HUES6 (cell line): Measurements from ENCODE around the gene BANK1.

Experiments
- H3K27ac ChIP-seq: 2 replicates; pipeline ENCODE4 v1.7.0; 2013; ENCODE audit warnings: low read depth, mild to moderate bottlenecking, low read length, inconsistent platforms
- H3K27me3 ChIP-seq: 2 replicates; pipeline ENCODE4 v1.6.1; 2013; ENCODE audit warnings: low read length; ENCODE audit not compliant: control insufficient read depth, insufficient read depth
- H3K36me3 ChIP-seq: 2 replicates; pipeline ENCODE4 v1.6.1; 2013; ENCODE audit warnings: low read length; ENCODE audit not compliant: control insufficient read depth, insufficient read depth
- H3K4me1 ChIP-seq: 2 replicates; pipeline ENCODE4 v1.6.1; 2013; ENCODE audit warnings: low read length; ENCODE audit not compliant: control insufficient read depth, insufficient read depth
- H3K4me3 ChIP-seq: 2 replicates; pipeline ENCODE4 v1.5.1; 2013; ENCODE audit warnings: low read depth, low read length
- H3K9ac ChIP-seq: one replicate; pipeline ENCODE4 v1.6.1; 2013; ENCODE audit warnings: mild to moderate bottlenecking, low read length
- H3K9me3 ChIP-seq: 2 replicates; pipeline ENCODE4 v1.6.1; 2013; ENCODE audit warnings: low read depth, low read length; ENCODE audit not compliant: control insufficient read depth, insufficient read depth

BANK1 gene

GRCh38 chr4:102007959-102008425 lies 217.5 kb downstream of the BANK1 start:
- Histone ChIP-seq H3K27me3 (no peaks in the 10 kb centered on the region), H3K9ac (no peak overlapping the region), H3K36me3 (no peaks in the 10 kb centered on the region), H3K27ac (no peak overlapping the region), H3K9me3 (no peaks in the 10 kb centered on the region), H3K4me1 (no peaks in the 10 kb centered on the region), H3K4me3 (no peak overlapping the region)

GRCh38 chr4:102008711-102009110 lies 218.2 kb downstream of the BANK1 start:
- Histone ChIP-seq H3K4me1 (no peaks in the 10 kb centered on the region), H3K9ac (no peak overlapping the region), H3K36me3 (no peaks in the 10 kb centered on the region), H3K27ac (no peak overlapping the region), H3K27me3 (no peaks in the 10 kb centered on the region), H3K4me3 (no peak overlapping the region), H3K9me3 (no peaks in the 10 kb centered on the region)

- Histone ChIP-seq H3K9me3 (no peaks in the 10 kb centered on the region), H3K27me3 (no peaks in the 10 kb centered on the region), H3K27ac (no peak overlapping the region), H3K36me3 (no peaks in the 10 kb centered on the region), H3K4me1 (no peaks in the 10 kb centered on the region), H3K9ac (no peak overlapping the region), H3K4me3 (no peak overlapping the region)
These were observed 231.8 kb downstream of the BANK1 start for GRCh38 chr4:102022343-102022742.

- no peak overlapping the region for H3K4me3 ChIP-seq
- no peaks in the 10 kb centered on the region for H3K4me1 ChIP-seq
- H3K9ac ChIP-seq = no peak overlapping the region
- H3K36me3 ChIP-seq = no peaks in the 10 kb centered on the region
- H3K27ac ChIP-seq = no peak overlapping the region
- no peaks in the 10 kb centered on the region for H3K27me3 ChIP-seq
- H3K9me3 ChIP-seq = no peaks in the 10 kb centered on the region
These were observed 237.4 kb downstream of the BANK1 start for GRCh38 chr4:102027961-102028360.

GRCh38 chr4:102031406-102031805 lies 240.9 kb downstream of the BANK1 start:
- Histone ChIP-seq H3K4me3 (no peak overlapping the region), H3K27ac (no peak overlapping the region), H3K27me3 (no peaks in the 10 kb centered on the region), H3K4me1 (no peaks in the 10 kb centered on the region), H3K9me3 (no peaks in the 10 kb centered on the region), H3K9ac (no peak overlapping the region), H3K36me3 (no peaks in the 10 kb centered on the region)

- H3K36me3 ChIP-seq = no peaks in the 10 kb centered on the region
- no peaks in the 10 kb centered on the region for H3K27me3 ChIP-seq
- H3K27ac ChIP-seq = no peak overlapping the region
- H3K4me3 ChIP-seq = no peak overlapping the region
- H3K4me1 ChIP-seq = no peaks in the 10 kb centered on the region
- H3K9ac ChIP-seq = no peak overlapping the region
- no peaks in the 10 kb centered on the region for H3K9me3 ChIP-seq
These were observed 245.5 kb downstream of the BANK1 start for GRCh38 chr4:102036016-102036415.

- Histone ChIP-seq H3K9me3 (no peaks in the 10 kb centered on the region), H3K9ac (no peak overlapping the region), H3K36me3 (no peaks in the 10 kb centered on the region), H3K4me1 (no peaks in the 10 kb centered on the region), H3K27me3 (no peaks in the 10 kb centered on the region), H3K27ac (no peak overlapping the region), H3K4me3 (no peak overlapping the region)
These were observed 246.3 kb downstream of the BANK1 start for GRCh38 chr4:102036619-102037376.

- no peak overlapping the region for H3K27ac ChIP-seq
- H3K4me3 ChIP-seq = no peak overlapping the region
- no peaks in the 10 kb centered on the region for H3K4me1 ChIP-seq
- H3K36me3 ChIP-seq = no peaks in the 10 kb centered on the region
- H3K27me3 ChIP-seq = no peaks in the 10 kb centered on the region
- no peak overlapping the region for H3K9ac ChIP-seq
- H3K9me3 ChIP-seq = no peaks in the 10 kb centered on the region
These were observed 247.0 kb downstream of the BANK1 start for GRCh38 chr4:102037566-102037965.

GRCh38 chr4:102042871-102043802 lies 252.6 kb downstream of the BANK1 start:
- H3K27ac ChIP-seq = no peak overlapping the region
- no peak overlapping the region for H3K4me3 ChIP-seq
- H3K36me3 ChIP-seq = no peaks in the 10 kb centered on the region
- H3K9me3 ChIP-seq = no peaks in the 10 kb centered on the region
- H3K4me1 ChIP-seq = no peaks in the 10 kb centered on the region
- no peaks in the 10 kb centered on the region for H3K27me3 ChIP-seq
- H3K9ac ChIP-seq = no peak overlapping the region

- H3K9me3 ChIP-seq = no peaks in the 10 kb centered on the region
- no peaks in the 10 kb centered on the region for H3K27me3 ChIP-seq
- H3K9ac ChIP-seq = no peak overlapping the region
- no peak overlapping the region for H3K4me3 ChIP-seq
- no peak overlapping the region for H3K27ac ChIP-seq
- no peaks in the 10 kb centered on the region for H3K4me1 ChIP-seq
- H3K36me3 ChIP-seq = no peaks in the 10 kb centered on the region
These were observed 257.1 kb downstream of the BANK1 start for GRCh38 chr4:102047616-102048015.

- H3K4me1 ChIP-seq = no peaks in the 10 kb centered on the region
- no peaks in the 10 kb centered on the region for H3K27me3 ChIP-seq
- H3K27ac ChIP-seq = no peak overlapping the region
- no peaks in the 10 kb centered on the region for H3K36me3 ChIP-seq
- no peaks in the 10 kb centered on the region for H3K9me3 ChIP-seq
- H3K9ac ChIP-seq = no peak overlapping the region
- no peak overlapping the region for H3K4me3 ChIP-seq
These were observed 265.3 kb downstream of the BANK1 start for GRCh38 chr4:102055805-102056204.
